Glutamatergic neuron (in vitro differentiated cells): ENCODE results near the gene POLR1C. TPM values are rescaled to one million over a fixed set of nuclear protein-coding genes. Genes with fewer than 3 reads are reported as not detected.
"Not testable (repeated sequence)": the region's sequence is repeated elsewhere in the genome, so short reads cannot be mapped to it uniquely, and the experiment has no call there.

Source experiments
- DNase-seq: peaks from one replicate; pipeline ENCODE4 v3.0.0; 2022
- H3K27ac Mint-ChIP-seq: one replicate; pipeline ENCODE4 v1.8.0; 2020; ENCODE audit warnings: mild to moderate bottlenecking, mixed read lengths, inconsistent platforms; ENCODE audit not compliant: unreplicated experiment
- H3K27me3 Mint-ChIP-seq: one replicate; pipeline ENCODE4 v1.8.0; 2020; ENCODE audit warnings: mild to moderate bottlenecking, moderate library complexity, mixed read lengths, inconsistent platforms; ENCODE audit not compliant: unreplicated experiment
- H3K36me3 Mint-ChIP-seq: one replicate; pipeline ENCODE4 v1.8.0; 2020; ENCODE audit warnings: mild to moderate bottlenecking, mixed read lengths, inconsistent platforms; ENCODE audit not compliant: unreplicated experiment
- H3K4me1 Mint-ChIP-seq: one replicate; pipeline ENCODE4 v1.8.0; 2020; ENCODE audit warnings: mild to moderate bottlenecking, low read depth, mixed read lengths, inconsistent platforms; ENCODE audit not compliant: unreplicated experiment
- H3K4me3 Mint-ChIP-seq: one replicate; pipeline ENCODE4 v1.8.0; 2020; ENCODE audit warnings: mild to moderate bottlenecking, mixed read lengths, inconsistent platforms; ENCODE audit not compliant: unreplicated experiment
- H3K9me3 Mint-ChIP-seq: one replicate; pipeline ENCODE4 v1.8.0; 2020; ENCODE audit warnings: mild to moderate bottlenecking, moderate library complexity, mixed read lengths, inconsistent platforms; ENCODE audit not compliant: unreplicated experiment
- total RNA-seq: library from RNA; stranded (reverse); fragmentation: NEBNext Ultra II Directional; extraction: Animal tissue kit (Norgen Biotek cat#: 25700); gene quantifications from one replicate; pipeline ENCODE4 v1.2.1, GENCODE V29; 2021; ENCODE audit not compliant: unreplicated experiment
- TF ChIP-seq, protein P1 (sequence below): fragments of 200-600 bp; sonication (generic); IDR thresholded peaks from one replicate; pipeline ENCODE4 v1.5.0; 2021; ENCODE audit not compliant: partially characterized antibody, unreplicated experiment

The POLR1C gene
- total RNA-seq, 1 donor from 2014 or later: 18.9 TPM

DNA sequence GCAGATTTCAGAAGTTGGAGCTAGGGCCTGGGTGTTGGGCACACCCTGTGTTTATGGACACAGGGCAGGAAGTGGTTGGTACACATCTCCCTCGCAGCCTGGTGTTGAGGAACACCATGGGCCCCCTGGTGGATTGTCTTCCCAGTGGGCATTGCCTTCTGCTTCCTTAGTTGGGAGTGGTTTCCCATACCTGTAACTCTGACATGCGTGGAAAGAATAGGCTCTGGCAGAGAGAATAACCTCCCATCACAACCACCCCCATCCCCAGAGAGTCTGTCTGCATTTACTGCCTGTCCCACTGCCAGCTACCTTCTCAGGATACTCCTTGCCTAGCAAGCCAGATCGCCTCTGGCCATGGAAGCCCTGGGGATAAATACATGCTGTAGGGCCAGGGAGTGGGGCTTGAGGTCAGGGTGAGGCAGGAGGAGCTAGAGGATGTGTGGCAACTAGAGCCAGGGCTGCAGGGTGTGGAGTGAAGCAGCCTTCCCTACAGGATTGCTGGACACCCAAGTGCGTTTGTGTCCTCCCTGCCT lies 21.4 kb upstream of the POLR1C start:
- H3K4me1 Mint-ChIP-seq: peaks cover 19% of the 10 kb centered on the region

GRCh38 chr6:43496370-43497128 lies 20.3 kb upstream of the POLR1C start:
- Mint-ChIP-seq H3K9me3 (no peaks in the 10 kb centered on the region), H3K4me1 (peaks cover 19% of the 10 kb centered on the region), H3K27me3 (peaks cover 8% of the 10 kb centered on the region), H3K27ac (no peak overlapping the region), H3K36me3 (peaks cover 4% of the 10 kb centered on the region), H3K4me3 (no peak overlapping the region)
- no peak for DNase-seq
- TF ChIP-seq, protein P1, sequence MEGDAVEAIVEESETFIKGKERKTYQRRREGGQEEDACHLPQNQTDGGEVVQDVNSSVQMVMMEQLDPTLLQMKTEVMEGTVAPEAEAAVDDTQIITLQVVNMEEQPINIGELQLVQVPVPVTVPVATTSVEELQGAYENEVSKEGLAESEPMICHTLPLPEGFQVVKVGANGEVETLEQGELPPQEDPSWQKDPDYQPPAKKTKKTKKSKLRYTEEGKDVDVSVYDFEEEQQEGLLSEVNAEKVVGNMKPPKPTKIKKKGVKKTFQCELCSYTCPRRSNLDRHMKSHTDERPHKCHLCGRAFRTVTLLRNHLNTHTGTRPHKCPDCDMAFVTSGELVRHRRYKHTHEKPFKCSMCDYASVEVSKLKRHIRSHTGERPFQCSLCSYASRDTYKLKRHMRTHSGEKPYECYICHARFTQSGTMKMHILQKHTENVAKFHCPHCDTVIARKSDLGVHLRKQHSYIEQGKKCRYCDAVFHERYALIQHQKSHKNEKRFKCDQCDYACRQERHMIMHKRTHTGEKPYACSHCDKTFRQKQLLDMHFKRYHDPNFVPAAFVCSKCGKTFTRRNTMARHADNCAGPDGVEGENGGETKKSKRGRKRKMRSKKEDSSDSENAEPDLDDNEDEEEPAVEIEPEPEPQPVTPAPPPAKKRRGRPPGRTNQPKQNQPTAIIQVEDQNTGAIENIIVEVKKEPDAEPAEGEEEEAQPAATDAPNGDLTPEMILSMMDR: no peak

More for the DNA sequence above, 21.4 kb upstream of the POLR1C start:
- TF ChIP-seq, protein P1: no peak
- Mint-ChIP-seq H3K4me3 (no peak overlapping the region), H3K27me3 (peaks cover 8% of the 10 kb centered on the region), H3K9me3 (no peaks in the 10 kb centered on the region), H3K36me3 (peaks cover 4% of the 10 kb centered on the region), H3K27ac (no peak overlapping the region)
- DNase-seq: no peak

GRCh38 chr6:43497129-43497396 lies 19.8 kb upstream of the POLR1C start:
- DNase-seq: no peak
- TF ChIP-seq, protein P1: no peak
- H3K4me1 Mint-ChIP-seq: peaks cover 19% of the 10 kb centered on the region
- no peaks in the 10 kb centered on the region for H3K9me3 Mint-ChIP-seq
- H3K36me3 Mint-ChIP-seq: peaks cover 4% of the 10 kb centered on the region
- no peak overlapping the region for H3K4me3 Mint-ChIP-seq
- H3K27ac Mint-ChIP-seq: no peak overlapping the region
- peaks cover 6% of the 10 kb centered on the region for H3K27me3 Mint-ChIP-seq

- Mint-ChIP-seq H3K4me3 (no peak overlapping the region), H3K9me3 (no peaks in the 10 kb centered on the region), H3K27ac (no peak overlapping the region), H3K4me1 (peaks cover 15% of the 10 kb centered on the region), H3K27me3 (peaks cover 8% of the 10 kb centered on the region), H3K36me3 (peaks cover 4% of the 10 kb centered on the region)
- DNase-seq: no peak
- TF ChIP-seq, protein P1: no peak
Observed at GRCh38 chr6:43497689-43498088, 19.2 kb upstream of the POLR1C start.

GRCh38 chr6:43498291-43498690 lies 18.6 kb upstream of the POLR1C start:
- not testable (repeated sequence) for H3K27ac Mint-ChIP-seq, H3K9me3 Mint-ChIP-seq, H3K36me3 Mint-ChIP-seq, DNase-seq, H3K4me3 Mint-ChIP-seq, H3K27me3 Mint-ChIP-seq
- H3K4me1 Mint-ChIP-seq: peaks cover 11% of the 10 kb centered on the region
